Stimulated activated naive CD4-positive, alpha-beta T cell (primary cell): Measurements from ENCODE around the gene H2BK1.

Experiments used
- DNase-seq, 6 experiments: peaks; one replicate each; lab custom pipeline; 2025; lab: John Stamatoyannopoulos, UW

H2BK1 gene

DNA sequence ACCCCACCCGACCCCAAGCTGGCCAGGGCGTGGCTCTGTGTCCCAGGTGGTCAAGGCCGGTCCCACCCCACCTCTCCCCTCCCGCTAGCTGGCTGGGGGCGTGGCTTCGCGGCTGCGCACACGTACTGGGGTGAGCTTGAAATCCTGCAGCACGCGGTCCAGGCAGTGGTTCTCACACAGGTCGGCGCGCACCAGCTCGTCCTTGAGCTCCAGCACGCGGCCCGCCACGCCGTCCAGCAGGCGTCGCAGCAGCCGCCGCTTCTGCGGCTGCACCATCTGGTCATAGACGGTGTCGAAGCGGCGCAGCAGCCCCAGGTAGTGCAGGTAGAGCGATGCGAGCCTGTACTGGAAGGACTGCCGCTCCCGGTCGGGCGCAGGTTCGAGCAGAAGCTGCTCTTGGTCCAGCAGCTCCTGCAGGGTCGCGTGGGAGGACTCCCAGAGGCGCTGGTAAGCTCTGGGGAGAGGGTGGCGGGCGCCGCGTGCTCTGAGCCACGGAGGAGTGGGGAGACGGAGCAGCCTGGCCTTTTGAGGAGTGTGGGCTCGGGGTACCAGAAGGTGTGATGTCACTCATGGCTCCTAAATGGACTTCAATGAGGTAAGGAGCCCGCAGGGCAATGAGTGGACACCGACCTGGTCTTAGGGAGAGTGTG, 5.8 kb downstream of the H2BK1 start:
- no peak for DNase-seq

- no peak for DNase-seq
These were observed 7.5 kb downstream of the H2BK1 start for GRCh38 chr7:151202836-151203235.

- no peak for DNase-seq
These were observed 8.5 kb downstream of the H2BK1 start for GRCh38 chr7:151201751-151202150.

DNA sequence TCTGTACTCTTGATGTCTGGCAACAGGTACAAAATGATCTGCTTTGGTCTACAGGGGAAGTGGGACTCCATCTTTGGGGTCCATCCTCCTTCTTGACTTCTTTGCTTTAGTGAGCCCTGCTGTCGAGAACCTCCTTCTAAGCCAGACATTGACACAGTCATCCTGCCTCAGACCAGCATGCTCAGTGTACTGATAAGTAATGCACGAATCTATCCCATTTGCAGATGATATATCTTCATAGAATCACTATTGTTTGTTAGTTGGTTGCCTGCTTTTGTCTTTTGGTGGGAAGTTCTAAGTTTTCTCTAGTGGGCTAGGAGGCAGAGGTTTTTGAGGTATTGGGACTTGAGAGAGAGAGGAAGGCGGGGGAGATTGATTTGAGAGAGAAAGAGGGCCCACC, 8.9 kb downstream of the H2BK1 start:
- no peak for DNase-seq

DNA sequence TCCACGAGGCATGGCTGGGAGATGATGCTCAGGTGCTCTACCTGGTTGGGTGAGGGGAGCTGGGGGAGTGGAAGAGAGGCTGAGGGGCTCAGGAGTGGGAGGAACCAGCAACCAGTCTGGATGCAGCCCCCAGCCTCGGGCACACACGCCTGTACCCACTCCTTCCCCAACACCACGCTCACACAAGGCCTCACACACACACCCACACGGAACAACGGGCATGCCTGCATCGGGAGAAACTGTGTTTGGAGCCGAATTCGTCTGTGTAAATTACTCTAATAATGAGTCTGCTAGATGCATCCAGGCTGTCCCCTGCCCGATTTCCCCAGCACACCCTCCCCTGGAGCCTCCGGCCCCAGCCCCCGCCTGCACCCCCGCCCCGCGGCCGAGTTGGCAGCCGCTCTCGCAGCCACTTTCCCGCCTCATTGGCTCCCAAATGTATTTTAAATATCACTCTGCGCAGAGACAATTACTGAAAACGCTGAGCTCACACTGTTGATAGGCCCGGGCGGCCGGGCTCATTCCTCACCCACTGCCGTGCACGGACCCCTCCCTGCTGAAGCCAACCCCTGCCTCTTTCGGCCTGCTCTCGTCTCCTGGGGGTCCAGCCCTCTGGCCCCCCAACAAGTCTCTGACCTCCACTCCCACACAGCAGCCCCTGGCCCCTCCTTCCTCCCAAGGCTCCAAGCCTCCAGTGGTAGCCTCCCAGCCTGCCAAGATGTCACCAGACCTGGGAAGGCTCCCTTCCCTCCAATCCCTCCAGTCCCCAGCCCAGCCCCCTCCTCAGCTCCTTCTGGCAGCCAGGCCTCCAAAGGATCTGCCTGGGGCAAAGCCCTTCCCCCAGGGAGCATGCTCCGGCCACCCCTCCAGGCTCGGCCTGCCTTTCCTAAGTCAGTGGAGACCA, 11.1 kb downstream of the H2BK1 start:
- no peak for DNase-seq

- no peak for DNase-seq
These were observed 12.4 kb downstream of the H2BK1 start for GRCh38 chr7:151197932-151198331.

GRCh38 chr7:151195616-151196450, 14.5 kb downstream of the H2BK1 start:
- no peak for DNase-seq

DNA sequence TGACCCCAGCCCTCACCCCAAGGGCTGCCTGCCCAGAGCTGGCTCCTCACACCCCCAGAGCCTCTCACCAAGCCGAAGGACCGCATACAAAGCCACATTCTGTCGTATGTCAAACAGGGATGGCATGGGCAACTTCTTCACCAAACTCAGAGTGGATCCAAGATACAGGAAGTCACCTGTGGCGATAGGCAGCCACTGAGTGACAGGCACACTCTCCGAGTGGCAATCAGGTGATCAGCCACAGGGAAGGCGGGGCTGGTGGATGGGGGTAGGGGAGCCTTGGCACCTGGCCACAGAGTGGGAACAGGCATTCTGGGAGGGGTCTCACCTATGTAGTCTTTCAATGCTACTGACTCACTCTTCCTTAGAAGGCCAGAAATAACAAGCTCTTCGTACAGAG, 16.1 kb downstream of the H2BK1 start:
- no peak for DNase-seq

DNA sequence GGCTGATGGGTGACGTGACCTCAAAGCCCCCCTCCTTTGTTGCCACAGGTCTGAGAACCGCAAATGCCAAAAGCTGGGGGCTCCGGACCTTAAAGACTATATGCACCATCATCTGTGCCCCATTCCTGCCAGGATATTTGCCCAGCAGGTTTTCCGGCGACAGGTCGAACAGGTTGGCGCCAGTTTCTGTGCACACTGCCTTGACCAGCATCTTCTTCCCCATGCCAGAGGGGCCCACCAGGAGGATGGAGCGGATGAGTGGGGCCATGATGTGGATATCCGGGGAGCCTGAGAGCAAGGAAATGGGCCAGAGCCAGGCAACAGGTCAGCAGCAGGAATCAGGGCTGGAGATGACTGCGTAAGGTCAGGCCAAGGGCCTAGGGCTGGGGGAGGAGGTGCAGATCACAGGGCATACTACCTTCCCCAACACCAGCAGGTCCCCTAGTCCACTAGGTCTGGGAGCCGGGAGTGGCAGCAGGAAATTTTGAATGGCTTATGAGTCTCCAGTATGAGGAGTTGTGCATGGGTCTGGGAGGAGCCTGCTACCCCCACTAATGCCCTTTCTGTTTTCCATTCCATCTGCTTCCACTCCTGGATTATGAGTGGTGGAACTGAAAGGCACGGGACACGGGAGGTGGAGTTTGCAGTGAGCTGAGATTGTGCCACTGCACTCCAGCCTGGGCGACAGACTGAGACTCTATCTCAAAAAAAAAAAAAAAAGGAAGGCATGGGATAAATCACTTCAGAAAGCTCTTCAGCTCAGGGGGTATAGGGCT, 16.9 kb downstream of the H2BK1 start:
- DNase-seq = no peak

DNA sequence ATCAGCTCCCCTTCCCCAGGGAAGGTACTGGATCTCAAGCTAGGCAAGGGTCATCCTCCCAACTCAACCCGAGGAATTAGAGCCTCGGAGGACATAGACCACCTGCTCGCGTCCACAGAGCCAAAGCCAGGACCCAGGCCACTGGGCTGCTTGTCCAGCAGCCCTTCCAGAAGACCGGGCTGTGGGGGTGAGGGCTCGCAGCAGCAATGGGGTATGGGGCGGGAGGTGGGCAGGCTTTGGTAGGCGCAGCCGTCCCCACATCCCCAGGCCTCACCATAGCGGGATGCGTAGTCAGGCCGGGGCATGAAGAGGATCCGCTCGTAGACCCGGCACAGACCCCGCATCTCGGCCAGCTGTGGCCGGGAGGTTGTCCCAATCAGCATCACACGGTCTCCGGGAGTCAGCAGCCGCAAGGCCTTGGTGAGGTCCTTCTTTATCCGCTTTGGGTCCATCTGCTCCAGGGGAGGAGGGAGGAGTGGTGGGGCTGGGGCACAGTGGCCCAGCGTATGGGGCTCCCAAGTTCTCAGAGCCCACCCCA, 18.2 kb downstream of the H2BK1 start:
- DNase-seq = no peak

DNA sequence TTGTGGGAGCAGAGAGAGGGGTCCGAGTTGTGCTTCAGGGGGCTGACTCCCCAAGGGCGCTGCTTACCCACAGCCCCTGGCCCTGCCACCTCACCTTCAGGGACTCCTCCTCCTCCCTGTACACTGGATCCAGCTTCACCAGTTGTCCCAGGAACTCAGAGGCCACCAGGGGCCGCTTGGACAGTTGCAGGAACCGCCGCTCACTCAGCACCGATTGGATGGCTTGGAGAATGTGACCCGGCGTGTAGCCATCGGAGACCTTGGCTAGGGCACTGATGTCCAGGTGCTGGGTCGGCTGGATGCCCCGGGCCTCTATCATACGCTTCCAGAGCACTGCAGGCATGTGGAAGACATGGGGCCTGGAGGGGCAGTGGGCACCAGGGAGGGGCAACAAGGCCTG, 18.7 kb downstream of the H2BK1 start:
- no peak for DNase-seq

GRCh38 chr7:151189038-151189437, 21.2 kb downstream of the H2BK1 start:
- no peak for DNase-seq

- no peak for DNase-seq
These were observed 22.1 kb downstream of the H2BK1 start for GRCh38 chr7:151188252-151188542.

DNA sequence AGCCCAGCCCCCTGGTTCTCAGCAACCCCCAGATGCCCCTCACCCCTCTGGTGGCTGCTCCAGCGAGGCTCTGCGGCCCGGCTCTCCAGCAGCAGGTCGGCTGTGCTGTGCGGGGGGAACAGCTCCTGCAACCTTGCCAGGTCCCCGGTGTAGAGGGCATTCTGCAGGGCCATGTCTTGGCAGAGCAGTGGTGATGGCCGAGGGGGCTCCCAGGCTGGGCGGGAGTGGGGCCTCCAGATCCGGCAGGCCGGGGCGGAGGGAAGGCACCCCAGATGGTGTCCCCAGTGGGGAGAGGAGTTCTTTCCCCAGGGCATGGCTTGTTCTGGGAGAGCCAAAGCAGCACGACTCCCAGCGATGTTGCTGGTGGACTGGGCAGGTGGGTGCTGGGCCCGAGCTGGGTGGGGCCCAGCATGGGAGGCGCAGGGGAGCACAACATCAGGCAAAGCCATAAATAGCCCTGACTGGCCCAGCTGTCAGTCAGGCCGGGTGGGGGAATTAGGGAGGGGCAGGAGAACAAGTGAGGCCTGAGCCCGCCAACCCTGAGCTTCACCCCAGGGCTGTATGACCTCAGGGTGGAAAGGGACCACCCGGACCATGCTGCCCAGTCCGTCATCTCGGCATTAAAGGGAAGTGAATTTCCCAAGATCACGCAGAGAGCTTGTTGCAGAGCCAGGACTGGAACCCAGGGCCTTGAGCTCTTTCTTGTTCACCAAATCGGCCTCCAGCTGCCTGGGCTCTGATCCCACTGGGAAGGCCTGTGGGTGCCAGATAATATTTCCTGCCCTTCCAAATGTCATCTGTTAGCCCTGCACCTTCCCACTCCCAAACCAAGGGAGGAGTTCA, 22.7 kb downstream of the H2BK1 start:
- DNase-seq = no peak

GRCh38 chr7:151186640-151187408, 23.5 kb downstream of the H2BK1 start, which contains the start of gene ASB10:
TSS of gene ASB10 (minus strand) at chr7:151187250. CDS start at chr7:151187130, 120 bp downstream.
- no peak for DNase-seq

DNA sequence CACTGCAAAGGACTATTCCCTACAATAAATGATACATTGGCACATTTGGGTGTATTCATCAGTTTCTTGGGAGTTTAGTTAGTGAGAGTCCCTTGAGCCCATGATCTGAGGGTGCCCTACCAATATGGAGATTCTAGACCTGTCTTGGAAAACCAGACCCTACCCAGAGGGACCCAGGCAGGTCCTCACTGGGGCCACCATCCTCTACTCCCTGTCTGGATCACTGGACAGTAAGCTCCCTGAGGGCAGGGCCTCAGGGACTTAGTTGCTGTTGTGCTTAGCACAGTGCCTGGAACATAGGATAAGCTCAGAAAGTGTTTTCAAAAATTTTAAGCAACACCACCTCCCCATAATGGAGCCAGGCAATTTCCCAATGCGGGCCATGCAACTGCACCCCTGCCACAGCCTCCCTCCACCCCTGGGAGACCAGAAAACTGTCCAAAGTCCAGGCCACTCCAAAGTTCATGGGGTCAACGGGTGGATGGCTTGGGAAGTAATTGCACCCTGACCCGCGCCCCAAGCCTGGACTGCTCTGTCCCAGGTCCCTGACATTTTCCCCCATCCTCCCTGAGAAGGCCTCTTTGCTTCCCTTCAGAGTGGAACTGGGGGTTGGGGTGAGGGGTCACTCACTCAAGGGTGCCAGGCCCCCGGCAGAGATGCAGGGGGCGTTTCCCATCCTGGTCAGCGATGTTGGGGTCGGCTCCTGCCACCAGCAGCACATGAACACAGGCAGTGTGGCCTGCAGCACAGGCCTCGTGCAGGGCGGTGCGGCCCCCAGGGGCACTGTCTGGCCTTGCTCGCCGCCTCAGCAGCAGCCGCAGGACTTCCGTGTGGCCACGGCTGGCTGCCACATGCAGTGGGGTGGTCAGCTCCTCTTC, 24.3 kb downstream of the H2BK1 start:
- no peak for DNase-seq

DNA sequence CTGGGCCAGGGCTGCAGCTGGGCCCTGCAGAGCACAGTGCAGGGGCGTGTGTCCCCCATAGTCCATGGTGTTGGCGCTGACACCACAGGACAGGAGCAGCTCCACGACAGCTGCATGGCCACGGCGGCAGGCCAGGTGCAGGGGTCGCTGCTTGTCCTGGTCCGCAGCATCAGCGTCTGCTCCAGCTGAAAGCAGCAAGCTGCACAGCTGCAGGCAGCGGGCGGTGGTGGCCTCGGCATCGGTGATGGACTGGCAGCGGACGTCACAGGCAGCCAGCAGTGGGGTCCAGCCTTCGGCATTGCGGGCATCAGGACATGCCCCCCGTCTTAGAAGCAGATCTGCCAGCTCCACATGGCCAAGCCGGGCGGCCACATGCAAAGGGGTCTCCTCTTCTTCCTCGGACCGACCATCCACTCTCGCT, 29.3 kb downstream of the H2BK1 start:
- no peak for DNase-seq

DNA sequence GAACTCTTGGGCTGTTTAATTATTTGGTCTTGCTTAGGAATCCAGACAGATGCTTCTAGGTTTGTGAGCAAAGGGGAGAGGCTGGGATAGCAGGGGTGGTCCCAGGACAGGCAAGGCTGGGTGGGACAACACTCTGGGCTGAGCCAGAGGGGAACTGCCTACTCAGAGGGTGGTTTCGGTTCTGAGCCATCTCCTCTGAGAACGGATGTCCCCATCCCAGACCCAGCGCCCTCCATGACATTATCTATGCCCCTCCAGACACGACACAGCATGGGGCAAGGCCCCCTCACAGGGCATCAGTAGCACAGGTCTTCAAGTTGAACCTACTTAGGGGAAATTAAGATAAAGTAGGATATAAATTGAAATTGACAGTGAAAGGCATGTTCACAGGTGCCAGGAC, 30.3 kb downstream of the H2BK1 start:
- no peak for DNase-seq

DNA sequence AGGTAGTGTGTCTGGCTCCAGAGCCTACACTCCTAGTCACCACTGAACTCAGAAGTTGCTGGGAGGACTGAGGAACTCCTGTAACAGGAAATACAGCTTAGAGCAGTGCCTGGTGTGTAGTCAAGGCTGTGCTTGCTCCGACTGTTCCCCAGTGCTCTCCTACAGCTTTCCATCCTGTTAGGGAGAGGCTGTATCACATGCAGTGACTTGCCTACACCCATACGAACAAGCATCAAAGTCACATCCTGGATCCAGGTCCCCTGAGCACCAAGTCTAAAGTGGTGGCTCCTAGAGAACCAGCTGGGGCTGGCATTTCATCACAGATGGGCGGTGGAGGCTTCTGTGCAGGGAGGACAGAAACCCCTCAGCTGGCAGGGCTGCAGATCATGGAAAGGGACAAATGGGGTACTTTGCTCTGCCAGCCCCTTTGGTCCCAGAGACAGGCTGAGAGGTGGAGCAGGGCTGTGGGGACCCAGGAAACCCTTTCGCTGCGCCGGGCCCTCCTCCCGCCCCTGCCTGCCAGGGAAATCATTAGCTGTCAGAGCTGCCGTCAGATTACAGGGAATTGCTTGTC, 30.9 kb downstream of the H2BK1 start:
- DNase-seq = no peak
